Cerebellar cortex (tissue), 1 donor: Measurements from ENCODE around the gene PIP4K2A.

Experiments
- DNase-seq: peaks from one replicate; pipeline ENCODE4 v3.0.0-alpha.2; 2015; ENCODE audit warnings: low spot score

Gene PIP4K2A

DNA sequence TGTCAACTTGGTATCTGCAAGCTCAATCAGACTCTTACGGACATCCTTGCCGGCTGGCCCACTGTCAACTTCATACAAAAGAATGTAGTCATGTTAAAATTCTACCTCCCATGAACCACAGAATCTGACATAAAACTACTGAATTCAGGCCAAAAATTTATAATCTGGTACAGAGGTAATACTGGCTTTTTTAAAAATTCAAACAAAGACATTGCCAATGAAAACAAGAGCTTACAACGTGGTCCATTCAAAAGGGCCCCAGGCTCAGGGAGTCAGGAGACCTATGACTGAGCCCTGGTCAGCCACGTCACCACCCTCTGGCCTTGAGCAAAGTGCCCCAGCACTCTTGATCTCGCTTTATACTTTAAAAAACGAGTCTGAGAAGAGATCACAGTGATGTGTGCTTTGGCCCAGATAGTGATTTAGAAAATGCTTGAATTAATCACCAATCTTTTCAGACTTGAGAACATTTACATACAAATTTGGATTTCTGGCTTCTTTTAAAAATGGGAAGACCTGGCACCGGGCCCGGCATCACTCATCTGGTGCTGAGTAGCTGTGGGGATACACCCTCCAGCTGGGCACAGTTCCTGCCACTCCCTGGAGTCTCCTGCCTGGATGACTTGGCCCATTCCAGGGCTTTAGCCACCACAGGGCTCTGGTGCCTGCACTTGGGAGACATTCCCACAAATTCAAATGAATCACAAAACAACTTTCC is 94.1 kb downstream of the PIP4K2A start:
- DNase-seq = no peak

DNA sequence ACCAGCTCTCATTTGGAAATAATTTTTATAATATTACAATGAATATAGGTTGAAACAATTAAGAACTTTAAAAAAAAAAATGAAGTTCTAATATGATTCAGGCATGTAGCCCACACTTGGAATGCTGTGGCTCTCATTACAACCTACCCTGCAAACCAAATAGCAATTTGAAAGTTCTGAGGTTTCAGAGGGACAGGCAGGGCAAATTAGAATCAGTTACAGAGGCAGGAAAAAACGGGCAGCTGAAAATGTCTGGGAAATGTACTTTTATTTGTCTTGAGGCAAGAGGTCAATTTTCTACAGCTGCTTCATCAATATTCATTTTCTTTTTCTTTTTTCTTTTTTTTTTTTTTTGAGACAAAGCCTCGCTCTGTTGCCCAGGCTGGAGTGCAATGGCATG is 95.3 kb downstream of the PIP4K2A start:
- no peak for DNase-seq

- DNase-seq = no peak
These were observed 96.1 kb downstream of the PIP4K2A start for GRCh38 chr10:22618078-22618785.

- no peak for DNase-seq
These were observed 96.9 kb downstream of the PIP4K2A start for GRCh38 chr10:22617516-22617915.

GRCh38 chr10:22617051-22617450 is 97.3 kb downstream of the PIP4K2A start:
- no peak for DNase-seq

- no peak for DNase-seq
These were observed 98.4 kb downstream of the PIP4K2A start for GRCh38 chr10:22615819-22616499.

DNA sequence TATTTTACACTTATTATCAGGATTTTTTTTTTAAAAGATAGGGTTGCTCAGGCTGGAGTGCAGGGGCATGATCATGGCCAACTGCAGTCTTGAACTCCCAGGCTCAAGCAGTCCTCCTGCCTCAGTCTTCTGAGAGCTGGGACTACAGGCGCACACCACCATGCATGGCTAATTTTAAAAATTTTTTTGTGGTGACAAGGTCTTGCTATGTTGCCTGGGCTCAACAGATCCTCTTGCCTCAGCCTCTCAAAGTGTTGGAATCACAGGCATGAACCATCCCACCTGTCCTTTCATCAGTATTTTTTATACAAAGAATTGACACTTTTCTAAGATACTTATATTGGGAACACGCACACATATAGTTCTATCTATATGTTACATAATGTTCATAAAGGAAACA is 99.3 kb downstream of the PIP4K2A start:
- DNase-seq = no peak

GRCh38 chr10:22613011-22613410 is 101.4 kb downstream of the PIP4K2A start:
- DNase-seq = peak; percentile 67

- DNase-seq = no peak
These were observed 102.1 kb downstream of the PIP4K2A start for GRCh38 chr10:22612318-22612717.

- DNase-seq = no peak
These were observed 102.8 kb downstream of the PIP4K2A start for GRCh38 chr10:22611425-22612115.

DNA sequence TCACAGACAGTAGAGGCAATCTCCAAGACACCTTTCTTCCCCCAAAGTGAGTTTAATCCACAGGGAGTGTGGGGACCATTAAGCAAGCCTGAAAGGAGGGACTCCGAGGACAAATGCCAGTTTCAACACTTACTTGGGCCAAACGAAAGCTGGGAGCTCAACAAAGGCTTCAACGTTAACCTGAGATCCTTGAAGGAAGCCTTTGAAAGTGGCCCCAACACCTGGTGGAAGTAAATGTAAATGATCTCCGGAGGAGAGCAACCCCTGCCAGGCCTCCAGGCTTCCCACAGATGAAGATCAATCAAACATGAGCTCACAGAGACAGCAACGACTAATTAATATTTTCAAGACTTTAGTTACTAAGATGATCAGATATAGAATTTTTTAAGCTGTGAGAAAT is 103.8 kb downstream of the PIP4K2A start:
- DNase-seq = no peak

DNA sequence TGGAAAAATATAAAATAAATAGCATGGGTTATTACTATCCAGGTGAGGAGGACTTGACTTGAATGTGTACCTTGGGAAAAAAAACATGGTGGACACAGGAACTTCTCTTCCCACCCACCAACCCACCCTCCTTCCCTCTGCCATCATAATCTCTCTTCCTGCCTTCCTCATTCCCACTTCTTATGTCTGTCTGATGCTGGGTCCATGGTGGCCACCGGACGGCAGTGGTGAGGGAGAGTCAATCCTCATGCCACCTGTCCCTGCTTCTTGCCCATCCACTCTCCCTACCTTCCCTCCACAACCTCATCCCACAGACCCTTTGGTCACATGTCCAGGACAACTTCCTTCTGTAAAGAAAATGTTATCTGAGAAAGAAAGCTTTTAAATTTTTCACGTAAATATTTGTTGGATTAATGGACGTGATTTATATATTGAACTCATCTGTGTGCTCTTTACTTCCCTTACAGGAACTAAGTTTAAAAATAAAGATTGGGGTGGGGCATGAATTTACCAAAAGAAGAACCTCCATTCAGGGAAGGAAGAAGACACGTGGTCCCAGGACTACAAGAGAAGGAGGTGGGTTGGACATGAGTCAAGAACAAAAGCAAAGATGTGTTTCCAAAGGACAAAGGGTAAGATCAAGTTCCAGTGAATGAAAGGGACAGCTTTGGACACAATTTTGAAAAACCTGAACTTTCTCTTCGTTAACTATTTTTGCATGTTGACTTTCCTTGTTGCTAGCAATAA is 104.5 kb downstream of the PIP4K2A start:
- DNase-seq = no peak

DNA sequence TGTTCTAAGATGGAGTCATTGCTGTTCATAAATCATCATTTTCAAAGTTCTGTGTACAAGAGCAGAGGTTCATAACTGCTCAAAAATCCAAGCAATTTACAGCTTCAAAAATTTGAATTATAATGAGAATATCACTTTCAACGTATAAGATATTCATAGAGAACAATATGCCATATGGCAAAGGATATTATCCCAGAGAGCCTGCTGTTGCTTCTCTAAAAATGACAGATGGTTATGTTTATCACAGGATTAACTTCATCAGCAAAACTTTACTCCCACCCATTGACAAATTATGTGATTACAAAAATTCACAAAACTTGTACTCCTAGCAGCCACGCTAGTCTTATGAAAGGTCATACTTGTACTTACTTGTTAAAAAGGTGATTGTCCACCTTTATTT is 105.1 kb downstream of the PIP4K2A start:
- peak; percentile 40 for DNase-seq

DNA sequence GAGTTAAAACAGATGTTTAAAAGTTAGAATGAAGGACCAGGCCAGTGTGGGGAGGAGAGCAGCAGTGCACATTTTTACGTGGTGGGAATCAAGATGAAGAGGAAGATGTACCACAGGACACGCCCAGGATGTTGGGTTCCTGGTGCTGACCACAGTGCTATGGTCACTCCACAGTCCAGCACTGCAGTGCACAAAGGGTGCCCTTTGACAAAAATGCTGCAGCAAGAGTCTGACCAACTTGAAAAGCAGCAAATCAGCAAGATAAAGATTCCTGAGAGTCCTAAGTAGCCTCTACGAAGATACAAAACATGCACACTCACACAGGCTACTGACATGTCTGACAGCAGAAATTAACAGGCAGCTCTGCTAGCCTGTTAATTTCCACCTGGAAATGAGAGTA is 107.1 kb downstream of the PIP4K2A start:
- no peak for DNase-seq

- no peak for DNase-seq
These were observed 108.2 kb downstream of the PIP4K2A start for GRCh38 chr10:22606164-22606614.

DNA sequence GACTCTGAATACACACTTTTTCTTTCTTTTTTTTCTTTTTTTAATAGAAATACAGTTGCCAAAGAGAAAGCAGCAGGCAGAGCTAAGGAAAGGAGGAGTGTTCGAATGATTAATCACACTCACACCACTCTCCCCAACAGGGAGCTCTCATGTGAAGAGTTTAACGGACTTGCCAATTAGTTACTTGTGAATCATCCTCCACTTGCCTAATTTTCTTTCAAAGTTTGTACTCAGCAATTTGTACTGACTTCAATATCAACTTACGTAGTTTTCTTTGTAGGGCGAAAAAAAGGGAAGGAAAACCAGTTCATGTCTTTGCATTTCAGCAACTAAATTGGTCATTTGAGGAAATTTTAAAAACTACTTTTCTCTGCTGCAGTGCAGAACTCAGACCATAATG is 109.2 kb downstream of the PIP4K2A start:
- DNase-seq = no peak

- DNase-seq = no peak
These were observed 109.8 kb downstream of the PIP4K2A start for GRCh38 chr10:22604344-22605126.

DNA sequence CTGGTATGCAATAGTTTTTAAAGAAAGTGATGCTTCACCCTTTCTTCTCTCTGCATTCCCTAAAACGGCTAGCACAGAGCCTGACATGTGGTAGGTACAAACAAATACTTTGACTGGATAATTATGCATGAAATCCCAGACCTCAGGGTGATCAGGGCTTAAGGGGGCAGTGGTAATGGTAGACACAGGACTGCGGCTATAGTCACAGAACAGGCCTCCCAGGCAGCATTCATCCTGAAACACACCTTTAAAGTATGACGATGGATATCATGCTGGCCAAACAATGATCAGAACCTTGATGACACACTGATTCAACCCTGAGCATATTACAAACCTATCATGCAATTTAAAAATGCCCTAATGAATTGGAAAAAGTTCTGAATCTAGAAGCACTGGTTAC is 110.8 kb downstream of the PIP4K2A start:
- no peak for DNase-seq

DNA sequence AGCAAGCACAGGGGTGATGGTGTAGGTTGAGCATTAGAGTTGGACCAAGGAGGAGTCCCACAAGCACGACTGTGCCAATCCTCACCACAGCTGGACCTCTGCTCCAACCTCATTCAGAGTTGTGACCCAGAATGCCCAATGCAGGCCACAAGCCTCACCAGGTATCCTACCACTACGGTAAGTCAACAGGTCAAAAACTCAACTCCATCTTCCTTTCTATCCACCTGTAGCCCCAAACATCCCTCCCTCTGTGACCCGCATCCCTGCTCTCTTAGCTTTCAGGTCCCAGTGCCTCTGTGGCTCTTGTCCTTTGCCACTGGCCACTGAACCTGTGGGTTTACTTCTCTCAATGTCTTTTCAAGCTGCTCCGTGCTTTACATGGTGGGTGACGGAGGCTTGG is 112.8 kb downstream of the PIP4K2A start:
- DNase-seq = no peak

GRCh38 chr10:22599636-22600228 is 114.6 kb downstream of the PIP4K2A start:
- no peak for DNase-seq
